ENCODE data around the gene ARHGAP22.

DNA sequence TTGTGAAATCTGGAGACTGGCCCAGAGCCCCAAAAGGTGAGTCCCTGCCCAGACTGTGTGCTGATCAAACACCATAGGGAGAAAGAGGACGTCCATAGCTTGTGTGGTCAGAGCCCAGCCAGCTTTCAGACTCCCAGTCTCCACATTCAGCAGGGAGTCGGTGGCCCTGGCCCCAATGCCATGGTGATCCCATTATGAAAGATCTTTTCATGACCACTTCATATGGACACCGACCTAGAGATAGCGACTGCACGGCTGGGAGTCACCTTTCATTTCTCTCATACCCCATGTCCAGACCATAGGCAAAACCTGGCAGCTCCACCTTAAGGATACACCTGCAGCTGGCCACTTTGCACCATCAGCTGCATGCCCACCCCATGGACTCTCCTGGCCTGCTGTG lies 126.4 kb downstream of the ARHGAP22 start:
- TF ChIP-seq SIN3A (IDR thresholded peaks at IDR 0.05; ENCODE audit: borderline replicate concordance, insufficient read depth, low read length) (no peak), TAF1 (IDR thresholded peaks at IDR 0.05; ENCODE audit: borderline replicate concordance, insufficient read depth, low read length) (no peak), POLR2AphosphoS5 (IDR thresholded peaks at IDR 0.05; ENCODE audit: low read depth, low read length) (no peak)

Measured in PFSK-1 (cell line).